Right lobe of liver (tissue), 4 donors: ENCODE measurements around the gene POU5F2.

ENCODE experiments used
- POLR2A ChIP-seq: fragments of 450-650 bp; IDR thresholded peaks from one replicate; pipeline ENCODE4 v1.6.1; 2017; ENCODE audit warnings: antibody characterized with exemption, mild to moderate bottlenecking
- TF ChIP-seq, protein P1 (sequence below), 4 donors: fragments of 200-600 bp in 3 of 4; fragments of 450-650 bp in 1 of 4; IDR thresholded peaks; one replicate each; pipeline versions ENCODE4 v1.5.1 to v1.8.0; 2016 to 2022; ENCODE audit warnings: antibody characterized with exemption in 4 of 4, mild to moderate bottlenecking in 2 of 4
- donor health status: DM: no; HTN: no; CAD: no.
- donor health status: DM: no; HTN: no; CAD: no.
- donor health status: DM: no; HTN: yes; CAD: no.

DNA sequence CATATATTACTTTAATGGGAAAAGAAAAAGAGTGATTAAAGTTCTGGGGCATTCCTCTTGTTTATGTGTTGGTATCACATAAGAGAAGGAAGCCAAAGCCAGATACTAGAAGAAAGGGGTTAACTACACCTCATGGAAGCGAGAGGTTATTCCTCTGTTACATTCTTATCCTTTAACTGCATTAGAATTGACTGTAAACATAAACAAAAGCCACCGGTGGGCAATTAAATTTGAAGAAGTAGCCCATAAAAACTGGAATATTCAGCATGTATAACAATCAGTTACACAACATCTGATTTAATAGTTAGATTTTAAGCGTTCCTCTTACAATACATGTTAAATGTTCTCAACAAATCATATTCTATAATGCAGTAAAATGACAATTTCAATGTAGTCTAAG, 18.8 kb downstream of the POU5F2 start:
- no peak for TF ChIP-seq POLR2A
- TF ChIP-seq, protein P1, sequence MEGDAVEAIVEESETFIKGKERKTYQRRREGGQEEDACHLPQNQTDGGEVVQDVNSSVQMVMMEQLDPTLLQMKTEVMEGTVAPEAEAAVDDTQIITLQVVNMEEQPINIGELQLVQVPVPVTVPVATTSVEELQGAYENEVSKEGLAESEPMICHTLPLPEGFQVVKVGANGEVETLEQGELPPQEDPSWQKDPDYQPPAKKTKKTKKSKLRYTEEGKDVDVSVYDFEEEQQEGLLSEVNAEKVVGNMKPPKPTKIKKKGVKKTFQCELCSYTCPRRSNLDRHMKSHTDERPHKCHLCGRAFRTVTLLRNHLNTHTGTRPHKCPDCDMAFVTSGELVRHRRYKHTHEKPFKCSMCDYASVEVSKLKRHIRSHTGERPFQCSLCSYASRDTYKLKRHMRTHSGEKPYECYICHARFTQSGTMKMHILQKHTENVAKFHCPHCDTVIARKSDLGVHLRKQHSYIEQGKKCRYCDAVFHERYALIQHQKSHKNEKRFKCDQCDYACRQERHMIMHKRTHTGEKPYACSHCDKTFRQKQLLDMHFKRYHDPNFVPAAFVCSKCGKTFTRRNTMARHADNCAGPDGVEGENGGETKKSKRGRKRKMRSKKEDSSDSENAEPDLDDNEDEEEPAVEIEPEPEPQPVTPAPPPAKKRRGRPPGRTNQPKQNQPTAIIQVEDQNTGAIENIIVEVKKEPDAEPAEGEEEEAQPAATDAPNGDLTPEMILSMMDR (IDR thresholded peaks at IDR 0.05) = no peak
